ENCODE data around the gene ATXN7.

Gene ATXN7

DNA sequence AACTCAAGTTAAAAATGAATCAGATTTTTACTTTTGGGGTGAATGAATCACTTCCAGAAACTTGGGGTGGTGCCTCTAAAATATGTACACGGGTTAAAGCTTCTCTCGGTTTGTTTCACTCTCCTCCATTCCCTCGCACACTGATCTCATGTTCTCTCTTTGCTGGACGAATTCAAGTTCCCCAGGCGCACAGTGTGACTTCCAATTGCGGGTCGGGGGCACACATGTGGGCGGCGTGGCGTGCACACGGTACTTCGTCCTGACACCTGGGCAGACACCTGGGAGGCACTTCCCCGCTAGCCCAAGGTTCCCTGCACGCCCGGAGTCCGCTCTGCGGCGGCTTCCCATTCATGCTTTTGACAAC, 47.8 kb downstream of the ATXN7 start:
- TF ChIP-seq, protein P1, sequence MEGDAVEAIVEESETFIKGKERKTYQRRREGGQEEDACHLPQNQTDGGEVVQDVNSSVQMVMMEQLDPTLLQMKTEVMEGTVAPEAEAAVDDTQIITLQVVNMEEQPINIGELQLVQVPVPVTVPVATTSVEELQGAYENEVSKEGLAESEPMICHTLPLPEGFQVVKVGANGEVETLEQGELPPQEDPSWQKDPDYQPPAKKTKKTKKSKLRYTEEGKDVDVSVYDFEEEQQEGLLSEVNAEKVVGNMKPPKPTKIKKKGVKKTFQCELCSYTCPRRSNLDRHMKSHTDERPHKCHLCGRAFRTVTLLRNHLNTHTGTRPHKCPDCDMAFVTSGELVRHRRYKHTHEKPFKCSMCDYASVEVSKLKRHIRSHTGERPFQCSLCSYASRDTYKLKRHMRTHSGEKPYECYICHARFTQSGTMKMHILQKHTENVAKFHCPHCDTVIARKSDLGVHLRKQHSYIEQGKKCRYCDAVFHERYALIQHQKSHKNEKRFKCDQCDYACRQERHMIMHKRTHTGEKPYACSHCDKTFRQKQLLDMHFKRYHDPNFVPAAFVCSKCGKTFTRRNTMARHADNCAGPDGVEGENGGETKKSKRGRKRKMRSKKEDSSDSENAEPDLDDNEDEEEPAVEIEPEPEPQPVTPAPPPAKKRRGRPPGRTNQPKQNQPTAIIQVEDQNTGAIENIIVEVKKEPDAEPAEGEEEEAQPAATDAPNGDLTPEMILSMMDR (IDR thresholded peaks at IDR 0.05; ENCODE audit: low read length, missing control alignments): no peak
- no peak for DNase-seq (ENCODE audit: low read depth)
- peak overlapping the region; percentile 65 for H3K4me3 ChIP-seq (replicated peaks; ENCODE audit: low read depth, low read length)

DNA sequence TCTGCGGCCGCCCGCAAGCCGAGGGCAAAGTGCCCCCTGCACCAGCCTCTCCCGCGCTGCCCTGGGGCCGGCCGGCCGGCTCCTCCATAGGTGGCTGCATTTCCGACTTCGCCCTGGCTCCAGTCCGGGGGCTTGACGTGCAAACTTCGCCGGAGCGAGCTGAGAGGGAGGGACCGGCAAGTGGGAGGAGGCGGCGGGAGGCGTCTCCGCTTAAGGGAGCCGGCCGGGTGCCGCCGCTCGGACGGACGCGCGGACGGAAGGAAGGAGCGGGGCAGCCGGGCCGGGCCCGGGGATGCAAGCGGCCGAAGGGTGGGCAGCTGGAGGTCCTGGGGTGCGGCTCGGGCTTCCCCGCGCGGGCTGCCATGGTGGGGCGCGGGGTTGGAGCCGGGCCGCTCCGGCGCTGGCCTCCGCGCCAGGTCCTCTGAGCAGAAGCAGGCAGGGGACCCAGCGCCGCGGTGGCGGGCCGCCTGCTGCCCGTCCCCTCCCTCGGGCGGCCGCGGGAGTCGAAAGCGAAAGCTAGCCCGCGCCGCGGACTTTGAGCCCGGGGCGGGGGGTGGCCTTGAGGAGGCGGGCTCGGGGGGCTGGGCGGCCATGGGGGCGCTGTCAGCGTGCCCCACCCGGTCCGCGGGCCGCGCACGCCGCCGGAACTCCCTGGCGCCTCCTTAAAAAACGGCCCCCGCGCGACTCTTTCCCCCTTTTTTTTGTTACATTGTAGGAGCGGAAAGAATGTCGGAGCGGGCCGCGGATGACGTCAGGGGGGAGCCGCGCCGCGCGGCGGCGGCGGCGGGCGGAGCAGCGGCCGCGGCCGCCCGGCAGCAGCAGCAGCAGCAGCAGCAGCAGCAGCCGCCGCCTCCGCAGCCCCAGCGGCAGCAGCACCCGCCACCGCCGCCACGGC, 48.5 kb downstream of the ATXN7 start, which contains the start of gene SCAANT1:
Gene SCAANT1, minus strand, starts transcription at position 511 of the 895 bp plus-strand sequence.
- peak within 1 kb of the TSS; percentile 65 for H3K4me3 ChIP-seq (replicated peaks; ENCODE audit: low read depth, low read length)
- TF ChIP-seq, protein P1 (IDR thresholded peaks at IDR 0.05; ENCODE audit: low read length, missing control alignments): no peak
- DNase-seq (ENCODE audit: low read depth): peak; percentile 94

GRCh38 chr3:63912768-63913588, 49.3 kb downstream of the ATXN7 start:
- TF ChIP-seq, protein P1 (IDR thresholded peaks at IDR 0.05; ENCODE audit: low read length, missing control alignments): no peak
- peak; percentile 81 for DNase-seq (ENCODE audit: low read depth)
- H3K4me3 ChIP-seq (replicated peaks; ENCODE audit: low read depth, low read length): peak overlapping the region; percentile 65

GRCh38 chr3:63914312-63914711, 50.6 kb downstream of the ATXN7 start:
- no peak overlapping the region for H3K4me3 ChIP-seq (replicated peaks; ENCODE audit: low read depth, low read length)
- TF ChIP-seq, protein P1 (IDR thresholded peaks at IDR 0.05; ENCODE audit: low read length, missing control alignments): no peak
- peak; percentile 67 for DNase-seq (ENCODE audit: low read depth)

GRCh38 chr3:63918321-63918720, 54.7 kb downstream of the ATXN7 start:
- peak; percentile 50 for DNase-seq (ENCODE audit: low read depth)
- TF ChIP-seq, protein P1 (IDR thresholded peaks at IDR 0.05; ENCODE audit: low read length, missing control alignments): no peak
- no peak overlapping the region for H3K4me3 ChIP-seq (replicated peaks; ENCODE audit: low read depth, low read length)

DNA sequence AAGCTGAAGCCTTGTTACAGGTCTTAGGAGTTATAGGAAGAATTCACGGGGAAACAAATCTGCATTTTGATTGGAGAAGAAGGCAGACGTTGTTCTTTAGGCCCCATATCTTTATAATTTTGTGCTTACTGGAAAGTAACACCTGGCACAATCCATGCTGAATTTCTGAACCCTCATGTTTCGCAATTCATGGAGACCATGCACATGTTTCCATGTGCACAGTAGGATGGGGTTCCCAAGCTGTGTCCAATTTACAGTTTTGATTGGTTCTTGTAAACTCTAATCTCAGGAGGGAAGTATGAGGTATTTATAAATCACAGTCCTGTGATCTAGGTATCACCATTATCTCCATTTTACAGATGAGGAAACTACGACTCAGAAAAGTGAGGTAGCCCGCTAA, 56.3 kb downstream of the ATXN7 start:
- H3K4me3 ChIP-seq (replicated peaks; ENCODE audit: low read depth, low read length): no peak overlapping the region
- TF ChIP-seq, protein P1 (IDR thresholded peaks at IDR 0.05; ENCODE audit: low read length, missing control alignments): no peak
- no peak for DNase-seq (ENCODE audit: low read depth)
